ENCODE data around the gene MRPL52.
"Not testable (repeated sequence)": the region's sequence is repeated elsewhere in the genome, so short reads cannot be mapped to it uniquely, and the experiment has no call there.

MRPL52 gene

DNA sequence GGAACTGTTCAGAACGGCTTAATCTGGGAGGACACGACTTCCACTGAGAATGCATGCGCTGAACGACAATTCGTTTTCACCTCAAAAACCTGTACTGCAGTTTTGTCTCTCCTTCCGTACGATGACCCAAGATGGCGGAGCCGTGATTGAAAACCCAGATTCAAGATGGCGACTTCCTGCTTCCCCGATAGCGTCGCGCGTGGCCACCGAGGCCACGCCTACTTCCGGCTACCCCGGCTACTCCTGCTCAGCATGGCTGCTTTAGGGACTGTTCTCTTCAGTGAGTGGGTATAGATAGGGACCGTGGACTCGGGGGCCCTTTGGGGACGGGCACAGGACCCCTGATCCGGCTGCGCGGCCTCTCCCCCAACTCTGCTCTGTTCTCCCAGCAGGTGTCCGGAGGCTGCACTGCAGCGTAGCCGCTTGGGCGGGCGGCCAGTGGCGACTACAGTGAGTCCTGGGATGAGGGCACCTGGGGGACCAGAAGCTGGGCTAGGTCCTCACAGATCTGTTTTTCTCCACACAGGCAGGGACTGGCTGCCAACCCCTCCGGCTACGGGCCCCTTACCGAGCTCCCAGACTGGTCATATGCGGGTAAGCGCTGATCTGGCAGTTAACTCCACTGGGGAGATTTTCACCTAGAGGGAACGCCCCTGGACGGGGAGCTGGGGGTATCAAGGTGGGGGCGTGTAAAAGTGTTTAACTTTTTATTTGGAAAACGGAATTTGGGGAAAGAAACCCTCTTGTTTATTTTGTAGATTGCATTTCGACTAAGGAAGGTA, at the start of gene MRPL52:
Gene MRPL52 (plus strand): TSS at position 227 of the 782 bp plus-strand sequence. CDS start 26 bp downstream, at position 253.
- DNase-seq (ENCODE audit: low read depth) = peak; percentile 85

- DNase-seq (ENCODE audit: low read depth) = no peak
Observed at GRCh38 chr14:22780105-22780679, 49.5 kb upstream of the MRPL52 start.

GRCh38 chr14:22780941-22781300, 48.8 kb upstream of the MRPL52 start:
- DNase-seq (ENCODE audit: low read depth) = no peak

- no peak for DNase-seq (ENCODE audit: low read depth)
Observed at GRCh38 chr14:22781301-22781991, 48.2 kb upstream of the MRPL52 start.

GRCh38 chr14:22786685-22787084, 43.0 kb upstream of the MRPL52 start:
- DNase-seq (ENCODE audit: low read depth) = no peak

DNA sequence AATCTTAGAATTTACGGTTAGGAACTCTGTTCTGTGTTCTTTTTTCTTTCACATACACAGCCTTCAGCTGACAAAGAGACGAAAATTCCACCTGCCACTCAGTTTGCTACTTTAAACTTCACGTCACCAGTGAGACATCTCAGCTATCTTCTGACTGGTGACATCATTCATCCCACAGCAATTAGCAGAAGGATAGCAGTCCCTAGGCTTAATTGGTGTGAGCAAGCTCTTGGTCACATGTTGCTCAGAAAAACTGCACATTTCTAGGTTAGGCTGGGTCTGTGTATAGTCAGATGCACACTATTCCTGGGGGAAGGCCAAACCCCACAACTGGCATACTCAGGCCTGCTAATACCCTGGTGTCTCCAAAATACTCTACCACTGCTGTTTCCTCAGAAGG, 38.4 kb upstream of the MRPL52 start:
- DNase-seq (ENCODE audit: low read depth) = no peak

DNA sequence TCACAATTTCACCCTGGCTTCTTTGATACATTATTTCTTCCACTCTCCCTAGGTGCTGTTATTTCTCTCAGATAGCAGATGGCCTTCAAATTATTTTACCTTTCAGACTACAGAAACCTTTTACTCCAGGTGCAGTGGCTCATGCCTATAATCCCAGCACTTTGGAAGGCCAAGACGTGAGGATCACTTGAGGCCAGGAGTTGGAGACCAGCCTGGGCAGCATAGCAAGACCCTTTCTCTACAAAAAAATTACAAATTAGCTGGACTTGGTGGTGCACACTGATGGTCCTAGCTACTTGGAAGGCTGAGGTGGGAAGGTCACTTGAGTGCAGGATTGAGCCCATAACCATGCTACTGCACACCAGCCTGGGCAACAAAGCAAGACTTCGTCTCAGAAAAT, 37.5 kb upstream of the MRPL52 start:
- no peak for DNase-seq (ENCODE audit: low read depth)

- DNase-seq (ENCODE audit: low read depth) = not testable (repeated sequence)
Observed at GRCh38 chr14:22793550-22793949, 36.1 kb upstream of the MRPL52 start.

DNA sequence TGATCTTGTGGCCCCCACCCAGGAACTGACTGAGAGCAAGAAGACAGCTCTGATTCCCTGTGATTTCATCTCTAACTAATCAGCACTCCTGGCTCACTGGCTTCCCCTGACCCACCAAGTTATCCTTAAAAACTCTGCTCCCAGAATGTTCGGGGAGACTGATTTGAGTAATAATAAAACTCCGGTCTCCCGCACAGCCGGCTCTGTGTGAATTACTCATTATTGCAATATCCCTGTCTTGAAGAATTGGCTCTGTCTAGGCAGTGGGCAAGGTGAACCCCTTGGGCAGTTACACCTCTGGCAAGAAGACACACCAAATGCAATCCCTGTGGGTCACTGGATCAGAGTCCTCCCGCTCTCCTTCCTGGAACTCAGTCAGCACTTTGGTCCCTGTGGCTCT, 35.7 kb upstream of the MRPL52 start:
- DNase-seq (ENCODE audit: low read depth) = no peak

DNA sequence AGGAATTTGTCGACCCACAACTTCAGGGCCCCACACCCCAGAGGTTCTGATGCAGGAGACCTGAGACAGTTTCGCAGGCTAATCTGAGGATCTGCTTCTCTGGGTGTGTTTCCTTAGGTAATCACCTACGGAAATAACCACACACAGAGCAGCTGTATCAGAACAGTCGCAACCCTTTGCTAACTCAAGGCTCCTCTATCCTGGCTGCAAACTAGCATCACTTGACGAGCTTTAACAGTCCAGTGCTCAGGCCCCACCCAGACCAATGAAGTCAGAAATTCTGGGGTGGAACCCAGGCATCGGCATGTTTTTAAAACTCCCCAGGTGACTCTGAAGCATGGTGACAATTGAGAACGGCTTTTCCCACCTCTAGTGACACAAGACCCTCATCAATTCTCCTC, 35.1 kb upstream of the MRPL52 start:
- DNase-seq (ENCODE audit: low read depth) = no peak

- no peak for DNase-seq (ENCODE audit: low read depth)
Observed at GRCh38 chr14:22796087-22796707, 33.5 kb upstream of the MRPL52 start.

DNA sequence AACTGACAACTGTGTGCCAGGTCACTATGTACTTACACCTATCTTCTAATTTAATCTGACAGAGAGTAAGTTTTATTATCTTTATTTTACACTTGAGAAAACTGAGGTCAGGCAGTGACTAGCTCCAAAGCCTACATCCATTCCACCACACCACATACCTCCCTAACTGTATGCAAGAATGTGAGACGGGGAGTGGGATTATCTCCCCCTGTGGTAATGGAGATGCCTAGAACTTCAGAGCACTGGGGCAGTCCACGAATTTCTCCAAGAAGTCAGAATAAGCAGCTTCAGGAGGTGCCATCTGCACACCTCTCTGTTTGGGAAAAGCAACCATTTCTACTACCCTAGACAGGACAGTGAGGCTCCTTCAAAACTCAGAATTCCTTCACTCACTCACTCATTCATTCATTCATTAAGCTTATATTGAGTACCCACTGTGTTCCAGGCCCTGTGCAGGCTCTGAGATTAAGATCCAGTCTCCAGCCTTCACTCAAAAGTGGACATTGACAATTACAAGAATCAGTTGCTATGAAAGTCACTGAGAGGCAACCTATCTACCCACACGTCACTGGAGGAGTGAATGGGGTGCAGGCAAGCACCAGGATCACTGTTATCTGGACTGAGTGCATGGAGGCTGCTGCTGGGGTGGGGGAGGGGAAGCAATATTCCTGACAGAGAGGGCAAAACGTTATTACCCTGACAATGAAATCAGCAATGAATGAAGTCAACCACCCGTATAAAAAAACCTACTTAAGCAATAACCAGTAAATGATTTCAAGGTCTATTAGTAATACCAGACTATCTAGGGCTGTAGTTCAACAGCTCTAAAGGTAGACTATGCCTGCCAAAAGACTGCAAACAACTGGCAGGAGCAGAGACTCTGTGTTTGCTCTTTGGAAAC, 32.4 kb upstream of the MRPL52 start:
- no peak for DNase-seq (ENCODE audit: low read depth)

DNA sequence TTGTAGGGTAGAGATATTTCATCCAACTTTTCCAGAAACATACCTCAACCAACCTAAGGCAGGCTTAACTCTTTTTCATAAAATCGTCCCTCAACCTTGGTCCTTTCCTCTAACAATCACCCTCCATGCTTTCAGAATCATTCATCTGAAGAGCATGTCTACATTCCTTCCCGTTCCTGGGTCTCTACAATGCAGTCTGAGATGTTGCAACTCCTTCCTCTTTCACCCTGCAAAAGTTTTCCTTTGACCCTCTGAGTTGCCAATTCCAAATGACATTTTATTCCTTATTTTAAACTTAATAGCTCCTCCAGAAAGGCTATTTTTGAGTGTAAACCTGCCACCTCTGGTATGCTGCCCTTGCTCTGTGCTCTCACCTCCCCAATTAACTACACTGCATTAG, 31.2 kb upstream of the MRPL52 start:
- no peak for DNase-seq (ENCODE audit: low read depth)

DNA sequence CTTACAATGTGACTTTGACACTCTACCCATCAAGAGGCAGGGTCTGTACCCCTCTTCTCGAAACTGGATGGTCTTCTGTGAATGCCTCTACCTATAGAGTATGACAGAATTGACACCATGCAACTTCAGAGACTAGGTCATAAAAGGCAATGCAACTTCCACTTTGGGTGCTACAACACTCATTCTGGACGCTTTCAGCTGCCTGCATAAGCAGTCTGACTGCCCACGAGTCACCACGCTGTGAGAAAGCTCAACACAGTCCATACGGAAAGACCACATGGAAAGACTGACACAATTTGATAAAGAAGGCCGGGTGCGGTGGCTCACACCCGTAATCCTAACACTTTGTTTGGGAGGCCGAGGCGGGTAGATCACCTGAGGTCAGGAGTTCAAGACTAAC, 29.3 kb upstream of the MRPL52 start:
- no peak for DNase-seq (ENCODE audit: low read depth)

GRCh38 chr14:22801716-22802115, 28.0 kb upstream of the MRPL52 start:
- DNase-seq (ENCODE audit: low read depth) = no peak

DNA sequence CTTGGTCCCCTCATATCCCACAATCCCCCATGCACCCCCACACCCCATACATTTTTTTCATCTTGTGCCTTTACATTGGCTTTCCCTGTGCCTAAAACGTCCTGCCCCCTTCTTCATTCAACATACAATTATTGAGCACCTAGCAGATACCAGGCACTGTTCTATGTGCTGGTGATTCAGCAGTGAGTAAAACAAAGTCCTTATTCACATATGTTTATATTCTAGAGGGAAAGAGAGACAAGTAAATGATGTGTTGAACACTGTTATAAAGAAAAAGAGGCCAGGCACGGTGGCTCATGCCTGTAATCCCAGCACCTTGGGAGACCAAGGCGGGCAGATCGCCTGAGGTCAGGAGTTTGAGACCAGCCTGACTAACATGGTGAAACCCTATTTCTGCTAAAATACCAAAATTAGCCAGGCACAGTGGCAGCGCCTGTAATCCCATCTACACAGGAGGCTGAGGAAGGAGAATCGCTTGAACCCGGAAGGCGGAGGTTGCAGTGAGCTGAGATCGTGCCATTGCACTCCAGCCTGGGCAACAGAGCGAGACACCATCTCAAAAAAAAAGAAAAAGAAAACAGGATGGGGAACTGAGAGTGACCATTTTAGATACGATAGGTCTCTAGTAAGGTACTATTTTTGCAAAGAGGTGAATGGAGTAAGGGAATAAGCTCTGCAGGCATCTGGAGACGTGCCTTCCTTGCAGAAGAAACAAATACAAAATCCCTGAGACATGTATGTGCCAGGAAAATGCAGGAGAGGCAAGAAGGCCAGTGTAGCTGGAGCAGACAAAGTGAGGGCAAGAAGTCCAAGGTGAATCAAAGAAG, 26.6 kb upstream of the MRPL52 start:
- no peak for DNase-seq (ENCODE audit: low read depth)

- no peak for DNase-seq (ENCODE audit: low read depth)
Observed at GRCh38 chr14:22803687-22803974, 26.1 kb upstream of the MRPL52 start.

DNA sequence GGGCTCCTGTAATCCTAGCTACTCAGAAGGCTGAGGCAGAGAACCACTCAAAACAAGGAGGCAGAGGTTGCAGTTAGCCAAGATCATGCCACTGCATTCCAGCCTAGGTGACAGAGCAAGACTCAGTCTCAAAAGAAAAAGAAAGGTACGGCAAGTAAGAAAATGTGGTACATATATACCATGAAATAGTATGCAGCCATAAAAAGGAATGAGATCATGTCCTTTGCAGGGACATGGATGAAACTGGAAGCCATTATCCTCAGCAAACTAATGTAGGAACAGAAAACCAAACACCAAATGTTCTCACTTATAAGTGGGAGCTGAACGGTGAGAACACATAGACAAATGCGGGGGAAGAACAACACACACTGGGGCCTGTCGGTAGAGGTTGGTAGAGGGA, 24.5 kb upstream of the MRPL52 start:
- not testable (repeated sequence) for DNase-seq (ENCODE audit: low read depth)

DNA sequence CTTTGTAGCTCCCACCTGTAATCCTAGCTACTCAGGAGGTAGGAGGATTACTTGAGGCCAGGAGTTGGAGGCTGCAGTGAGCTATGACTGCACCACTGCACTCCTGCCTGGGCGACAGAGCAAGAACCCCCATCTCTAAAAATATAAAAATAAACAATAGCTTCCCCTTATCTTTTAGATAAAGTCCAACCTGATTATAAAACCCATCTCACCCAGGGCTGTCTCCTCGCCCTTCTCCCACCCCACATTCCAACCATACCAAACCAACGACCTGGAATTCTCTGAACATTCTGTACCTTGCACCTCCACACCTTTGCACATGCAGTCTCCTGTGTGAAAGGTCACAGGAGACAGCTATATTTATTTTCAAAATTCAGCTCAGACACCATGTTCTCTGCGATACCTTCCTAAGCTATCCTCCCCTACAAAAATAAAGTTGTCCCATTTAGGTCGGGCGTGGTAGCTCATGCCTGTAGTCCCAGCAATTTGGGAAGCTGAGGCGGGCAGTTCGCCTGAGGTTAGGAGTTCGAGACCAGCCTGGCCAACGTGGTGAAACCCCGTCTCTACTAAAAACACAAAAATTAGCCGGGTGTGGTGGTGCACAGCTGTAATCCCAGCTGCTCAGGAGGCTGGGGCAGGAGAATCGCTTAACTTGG, 22.1 kb upstream of the MRPL52 start:
- no peak for DNase-seq (ENCODE audit: low read depth)

- no peak for DNase-seq (ENCODE audit: low read depth)
Observed at GRCh38 chr14:22808388-22809209, 21.1 kb upstream of the MRPL52 start.
